Posterior vena cava (tissue), 2 donors: ENCODE measurements around the gene TMEM255B. TPM values are rescaled to one million over a fixed set of nuclear protein-coding genes. Genes with fewer than 3 reads are reported as not detected.
A peak's percentile ranks its signal among the peaks of the same experiment; 100 is the strongest.

Source experiments
- DNase-seq: peaks from one replicate; pipeline ENCODE4 v3.0.0-alpha.2; 2020; ENCODE audit warnings: low spot score
- intact Hi-C, 2 donors: fragments of 100-400 bp; cut with DNase I; formaldehyde crosslinking; loops; one replicate each; pipeline versions ENCODE4 v1.14.1 to v1.14.2; 2022 to 2023
- total RNA-seq, 2 donors: library from RNA; stranded (reverse); fragmentation: NEBNext Ultra II Directional; extraction: Animal tissue kit (Norgen Biotek cat#: 25700); gene quantifications; one replicate each; pipeline ENCODE4 v1.2.1, GENCODE V29; 2021
- donor health status: DM: yes; HTN: yes; CAD: no.
- donor health status: DM: yes; HTN: yes; CAD: no.

TMEM255B gene
- total RNA-seq, 2 donors from 2014 or later: 20.2 to 22.9 TPM

DNA sequence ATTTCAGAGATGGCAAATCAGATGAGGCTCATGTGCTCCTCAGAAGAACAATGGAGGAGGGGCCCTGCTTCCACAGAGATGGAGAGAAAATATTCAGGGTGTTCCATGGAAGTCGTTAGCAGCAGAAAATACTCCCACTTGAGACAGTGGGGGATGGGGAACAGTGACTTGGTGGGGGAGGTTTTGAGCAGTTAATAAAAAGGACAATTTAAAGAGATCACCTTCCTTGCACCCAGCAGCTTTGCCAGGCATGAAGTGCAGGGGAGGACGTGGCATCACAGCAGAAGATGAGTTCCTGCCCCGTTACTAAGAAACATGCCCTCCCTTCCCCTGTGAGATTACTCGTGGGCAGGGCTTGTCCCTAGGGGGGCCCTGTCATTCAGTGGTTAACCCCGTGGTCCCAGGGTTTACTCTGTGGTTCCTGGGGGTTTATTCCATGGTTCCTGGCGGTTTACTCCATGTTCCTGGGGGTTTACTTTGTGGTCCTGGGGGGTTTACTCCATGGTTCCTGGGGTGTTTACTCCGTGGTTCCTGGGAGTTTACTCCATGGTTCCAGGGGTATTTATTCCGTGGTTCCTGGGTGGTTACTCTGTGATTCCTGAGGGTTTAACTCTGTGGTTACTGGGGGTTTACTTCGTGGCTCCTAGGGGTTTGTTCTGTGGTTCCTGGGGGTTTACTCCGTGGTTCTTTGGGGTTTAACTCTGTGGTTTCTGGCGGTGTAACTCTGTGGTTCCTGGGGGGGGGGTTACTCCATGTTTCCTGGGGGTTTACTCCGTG lies 49.2 kb downstream of the TMEM255B start:
- no peak for DNase-seq
- intact Hi-C loops: no loop called here

DNA sequence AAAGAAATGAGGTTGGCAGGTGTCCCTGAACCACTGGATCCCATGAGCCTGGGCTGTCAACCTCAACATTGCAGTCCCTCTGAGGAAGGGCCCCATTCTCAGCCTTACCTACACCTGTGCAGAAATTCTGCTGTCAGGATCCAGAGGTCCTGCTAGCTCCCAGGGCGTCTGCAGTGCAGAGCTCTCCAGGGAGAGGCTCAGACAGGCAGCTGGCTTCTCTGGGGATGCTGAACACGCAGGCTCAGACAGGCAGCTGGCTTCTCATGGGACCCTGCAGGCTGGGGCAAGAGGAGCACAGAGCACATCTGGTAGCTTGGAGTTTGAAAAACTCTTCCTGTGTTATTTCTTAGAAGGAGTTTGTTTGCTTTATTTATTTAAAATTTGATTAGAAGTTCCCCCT lies 50.9 kb downstream of the TMEM255B start:
- intact Hi-C loops: loop anchor here in 1 of 2 donors (5.0 kb wide), 1 partner anchor 422 kb away; the partner anchor contains the start of gene CDC16
- DNase-seq: no peak

DNA sequence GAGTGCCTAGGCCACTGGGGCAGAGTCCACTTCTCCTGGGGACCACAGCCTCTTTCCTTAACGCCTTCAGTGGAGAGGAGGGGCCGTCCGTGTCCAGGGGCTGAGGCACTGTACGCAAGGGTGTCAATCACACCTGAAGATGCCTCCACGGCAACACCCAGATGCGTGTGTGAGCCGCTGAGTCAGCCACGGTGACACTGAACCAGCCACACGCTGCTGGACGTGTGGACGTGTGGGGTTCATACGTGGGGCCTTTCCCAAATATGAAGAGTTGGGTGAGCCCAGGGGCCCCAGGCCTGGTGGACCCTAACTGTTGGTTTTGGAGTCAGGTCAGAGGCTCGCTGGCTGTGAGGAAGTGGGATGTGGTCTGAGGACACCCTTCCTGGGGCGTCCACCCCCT lies 51.6 kb downstream of the TMEM255B start:
- DNase-seq: no peak
- intact Hi-C loops: loop anchor here in 1 of 2 donors (5.0 kb wide), 1 partner anchor 422 kb away; the partner anchor contains the start of gene CDC16

GRCh38 chr13:113811081-113811928 lies 52.3 kb downstream of the TMEM255B start:
- no peak for DNase-seq
- intact Hi-C loops: loop anchor here in 1 of 2 donors (5.0 kb wide), 1 partner anchor 421 kb away; the partner anchor contains the start of gene CDC16

DNA sequence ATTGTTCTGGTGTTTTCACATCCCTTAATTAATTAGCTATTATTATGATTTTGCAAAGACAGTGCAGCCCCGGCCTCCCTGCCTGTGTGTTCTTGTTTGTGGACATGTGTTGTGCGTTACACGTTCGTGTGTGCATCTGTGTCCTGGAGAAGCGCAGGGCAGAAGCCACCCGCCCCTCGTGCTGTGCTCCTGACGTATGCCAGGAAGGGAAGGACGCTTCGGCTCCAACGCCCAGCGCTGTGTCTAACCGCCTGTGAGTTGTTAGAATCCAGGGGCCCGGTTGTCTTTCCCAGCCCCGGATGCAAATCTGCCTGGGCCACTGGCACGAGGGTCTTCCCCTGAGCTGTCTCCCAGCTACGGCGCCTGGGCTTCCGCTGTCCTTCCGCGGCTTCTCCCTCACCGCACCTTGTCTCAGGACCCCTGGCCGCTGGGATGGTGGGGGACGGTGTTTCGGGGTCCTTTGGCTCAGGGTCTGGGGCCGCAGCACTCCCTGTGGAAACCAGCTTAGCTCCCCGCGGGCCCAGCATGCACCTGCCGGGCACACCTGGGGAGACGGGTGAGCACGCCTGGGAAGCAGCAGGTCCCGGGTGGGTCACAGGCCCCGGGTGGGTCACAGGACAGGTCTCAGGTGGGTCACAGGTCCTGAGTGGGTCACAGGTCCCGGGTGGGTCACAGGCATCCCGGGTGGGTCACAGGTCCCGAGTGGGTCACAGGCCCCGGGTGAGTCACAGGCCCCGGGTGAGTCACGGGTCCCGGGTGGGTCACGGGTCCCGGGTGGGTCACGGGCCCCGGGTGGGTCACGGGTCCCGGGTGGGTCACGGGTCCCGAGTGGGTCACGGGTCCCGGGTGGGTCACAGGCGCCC lies 53.4 kb downstream of the TMEM255B start:
- intact Hi-C loops: loop anchor here in 1 of 2 donors (5.0 kb wide), 1 partner anchor 420 kb away; the partner anchor contains the start of gene CDC16

DNA sequence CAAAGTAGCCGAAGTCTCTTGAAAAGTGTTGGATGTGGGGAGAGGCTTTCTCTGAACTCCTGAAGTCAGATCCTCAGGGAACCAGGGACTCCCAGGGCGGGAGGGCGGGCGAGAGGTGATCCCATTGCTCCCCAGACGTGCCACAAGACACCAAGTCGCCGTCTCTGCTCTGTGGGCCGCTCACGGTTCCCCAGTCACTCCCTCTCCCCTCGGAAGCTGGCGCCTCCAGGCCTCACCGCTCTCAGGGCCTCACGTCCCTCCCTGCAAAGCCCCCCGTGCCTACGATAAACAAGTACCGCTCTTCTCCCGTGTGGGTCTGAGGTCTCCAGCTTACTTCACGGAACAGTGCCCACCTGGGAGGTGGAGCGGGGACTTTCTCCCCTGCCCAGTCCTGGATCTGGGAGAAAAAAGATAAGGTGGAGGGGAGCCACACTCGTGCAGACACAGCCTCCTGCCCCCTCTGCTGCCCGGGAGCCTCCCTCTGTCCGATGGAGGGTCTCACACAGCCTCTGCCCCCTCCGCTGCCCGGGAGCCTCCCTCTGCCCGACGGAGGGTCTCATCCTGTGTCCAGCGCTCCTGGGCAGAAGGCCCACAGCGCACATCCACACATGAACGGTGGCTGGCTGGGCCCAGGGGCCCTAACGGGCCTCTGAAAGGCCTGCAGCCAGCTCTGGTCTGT lies 54.2 kb downstream of the TMEM255B start:
- intact Hi-C loops: loop anchor here in 1 of 2 donors (5.0 kb wide), 1 partner anchor 419 kb away; the partner anchor contains the start of gene CDC16
- DNase-seq: no peak

More for the DNA sequence above, 53.4 kb downstream of the TMEM255B start:
- no peak for DNase-seq

GRCh38 chr13:113813749-113814434 lies 54.9 kb downstream of the TMEM255B start:
- intact Hi-C loops: loop anchor here (2.0 to 5.0 kb wide), 2 partner anchors 133 to 418 kb away; partner anchors contain the start of gene CDC16 (in 1 of the 2)
- no peak for DNase-seq

GRCh38 chr13:113814435-113814821 lies 55.4 kb downstream of the TMEM255B start:
- intact Hi-C loops: loop anchor here (2.0 to 5.0 kb wide), 2 partner anchors 132 to 418 kb away; partner anchors contain the start of gene CDC16 (in 1 of the 2)
- no peak for DNase-seq

GRCh38 chr13:113815151-113816058 lies 56.4 kb downstream of the TMEM255B start:
- DNase-seq: no peak
- intact Hi-C loops: loop anchor here (2.0 to 5.0 kb wide), 4 partner anchors 47 to 131 kb away; partner anchors contain the start of gene GAS6 (in 1 of the 2)

- intact Hi-C loops: loop anchor here in 1 of 2 donors (5.0 kb wide), 3 partner anchors 46 to 121 kb away; partner anchors contain the start of gene GAS6
- DNase-seq: no peak
Measured at GRCh38 chr13:113816254-113816929, 57.4 kb downstream of the TMEM255B start.

DNA sequence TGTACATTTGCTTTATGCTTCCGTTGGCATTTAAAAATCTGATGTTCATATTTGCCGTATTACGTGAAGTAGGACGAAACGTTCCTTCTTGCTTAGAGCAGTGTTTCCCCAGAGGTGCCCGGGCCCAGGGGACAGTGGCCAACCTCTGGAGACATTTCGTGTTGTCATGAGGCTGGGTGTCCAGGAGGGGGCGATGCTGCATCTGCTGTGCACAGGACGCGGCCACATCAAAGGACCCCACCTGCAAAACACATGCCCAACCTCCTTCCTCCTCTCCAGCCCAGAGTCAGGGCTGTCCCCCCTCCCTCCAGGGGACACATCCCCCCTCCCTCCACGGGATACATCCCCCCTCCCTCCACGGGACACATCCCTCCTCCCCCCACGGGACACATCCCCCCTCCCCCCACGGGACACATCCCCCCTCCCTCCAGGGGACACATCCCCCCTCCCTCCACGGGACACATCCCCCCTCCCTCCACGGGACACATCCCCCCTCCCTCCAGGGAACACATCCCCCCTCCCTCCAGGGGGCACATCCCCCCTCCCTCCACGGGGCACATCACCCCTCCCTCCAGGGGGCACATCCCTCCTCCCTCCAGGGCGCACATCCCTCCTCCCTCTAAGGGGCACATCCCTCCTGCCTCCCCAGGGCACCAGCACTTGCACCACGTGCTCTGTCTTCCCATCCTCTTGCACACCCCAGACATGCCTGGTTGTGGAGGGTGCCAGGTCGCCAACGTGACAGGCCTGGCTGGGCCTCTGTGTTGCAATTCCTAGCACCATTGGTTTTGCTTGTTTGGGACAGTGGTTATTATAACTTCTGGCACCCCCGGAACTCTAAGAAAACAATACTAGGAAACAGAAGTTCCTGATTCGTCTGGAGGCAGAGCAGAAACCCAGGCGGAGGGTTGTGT lies 58.2 kb downstream of the TMEM255B start:
- intact Hi-C loops: loop anchor here in 1 of 2 donors (5.0 kb wide), 3 partner anchors 45 to 120 kb away; partner anchors contain the start of gene GAS6
- DNase-seq: peak; percentile 95

DNA sequence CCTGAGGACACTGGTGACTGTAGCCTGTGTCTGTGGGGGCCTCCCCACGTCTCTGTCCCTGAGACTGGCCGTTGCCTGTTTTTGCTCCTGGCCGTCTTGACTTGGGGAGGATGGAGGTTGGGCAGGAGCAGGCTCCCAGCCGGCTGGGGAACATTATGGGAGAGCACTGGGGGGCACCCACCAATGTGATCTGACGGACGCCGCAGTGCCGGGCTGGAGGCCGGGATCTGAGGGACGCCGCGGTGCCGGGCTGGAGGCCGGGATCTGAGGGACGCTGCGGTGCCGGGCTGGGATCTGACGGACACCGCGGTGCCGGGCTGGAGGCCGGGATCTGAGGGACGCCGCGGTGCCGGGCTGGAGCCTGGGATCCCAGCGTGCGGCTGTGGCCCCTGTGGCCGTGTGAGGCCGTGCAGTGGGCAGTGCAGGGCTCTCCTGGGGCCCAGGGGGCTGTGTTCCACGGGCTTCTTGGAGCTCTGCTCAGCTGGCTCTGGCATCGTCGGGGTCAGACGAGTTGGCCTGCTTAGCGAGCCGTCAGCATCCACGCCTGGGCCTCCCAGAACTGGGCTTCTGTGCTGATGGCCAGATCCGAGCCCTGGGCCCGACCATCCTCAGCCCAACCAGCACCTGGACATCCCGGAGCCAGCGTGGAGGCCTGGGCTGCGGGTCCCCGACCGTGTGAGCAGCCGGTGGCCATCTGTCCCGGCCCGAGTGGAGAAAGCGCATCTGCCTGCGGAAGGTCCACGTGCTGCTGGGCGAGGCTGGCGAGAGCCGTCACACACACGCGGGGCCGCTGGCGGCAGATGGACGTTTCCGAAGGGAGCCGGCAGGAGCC lies 59.0 kb downstream of the TMEM255B start:
- intact Hi-C loops: loop anchor here in 1 of 2 donors (5.0 kb wide), 3 partner anchors 44 to 119 kb away; partner anchors contain the start of gene GAS6
- DNase-seq: no peak

- no peak for DNase-seq
- intact Hi-C loops: loop anchor here in 1 of 2 donors (5.0 kb wide), 3 partner anchors 44 to 119 kb away; partner anchors contain the start of gene GAS6
Measured at GRCh38 chr13:113818700-113819295, 59.8 kb downstream of the TMEM255B start.
